ENCODE data around the gene LMNA. TPM values are rescaled to one million over a fixed set of nuclear protein-coding genes. Genes with fewer than 3 reads are reported as not detected.

The LMNA gene
- 928 and 1,753 TPM in 2 replicates for total RNA-seq (ENCODE audit: low replicate concordance)

GRCh38 chr1:156114101-156114918 lies at the start of gene LMNA:
LMNA (plus strand) TSS chr1:156114711; CDS start chr1:156114919, 208 bp downstream.

DNA sequence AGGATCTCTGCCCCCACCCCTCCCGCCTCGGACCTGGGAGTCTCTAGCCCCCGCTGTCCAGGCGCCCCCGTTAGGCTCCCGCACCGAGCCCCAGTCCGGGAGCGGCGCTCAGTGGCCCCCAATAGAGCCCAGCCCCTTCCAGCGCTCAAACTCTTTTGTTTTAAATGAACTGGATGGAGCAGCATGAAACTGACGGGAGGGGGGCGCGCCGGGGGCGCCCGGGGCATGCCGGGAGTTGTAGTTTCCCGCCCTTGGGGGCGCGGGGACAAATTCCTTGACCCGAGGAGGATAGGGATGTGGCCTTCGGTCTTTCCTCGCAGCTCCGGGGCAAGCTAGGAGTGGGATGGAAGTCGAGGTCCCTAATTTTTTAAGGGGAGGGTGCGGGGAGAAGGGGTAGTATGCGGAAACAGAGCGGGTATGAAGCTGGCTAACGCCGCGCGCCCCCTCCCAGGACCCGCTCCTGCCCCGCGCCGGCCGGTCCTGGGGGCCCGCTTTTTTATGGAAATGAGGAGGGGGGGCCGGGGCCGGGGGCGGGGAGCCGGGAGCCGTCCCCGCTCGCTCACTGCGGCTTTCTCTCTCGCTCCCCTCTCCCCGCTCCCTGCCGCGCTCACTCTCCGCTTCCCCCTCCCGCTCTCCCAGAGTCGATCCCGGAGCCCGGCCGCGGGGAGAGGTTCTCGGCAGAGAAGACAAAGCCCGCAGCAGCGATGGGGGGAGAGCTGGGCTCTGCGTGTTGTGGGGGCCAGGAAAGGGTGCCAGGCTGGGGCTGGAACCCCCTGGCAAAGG lies 32.0 kb upstream of the LMNA start, which contains the start of gene MEX3A:
TSS of gene MEX3A (minus strand) at position 157 of the 783 bp plus-strand sequence. CDS start 467 bp downstream, outside the sequence.

DNA sequence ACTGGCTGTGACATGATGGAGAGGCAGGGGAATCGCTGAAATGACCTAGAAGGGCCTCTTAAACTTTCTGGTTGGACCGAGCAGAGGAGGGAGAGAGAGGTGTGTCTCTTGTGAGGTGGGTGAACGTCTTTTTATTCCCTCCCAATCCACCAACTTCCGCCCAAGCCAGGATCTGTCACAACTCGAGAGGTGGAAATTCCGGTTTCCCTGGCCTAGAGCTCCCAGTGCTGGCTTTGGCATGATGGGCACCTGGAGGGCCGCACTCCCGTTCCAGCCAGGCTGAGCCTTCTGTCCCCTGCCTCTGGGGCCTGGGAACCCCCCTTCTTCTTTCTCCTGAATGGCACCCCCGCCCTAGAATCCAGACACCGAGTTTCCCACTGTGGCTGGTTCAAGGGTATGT lies 38.9 kb downstream of the LMNA start, which contains the start of gene SEMA4A:
TSS of gene SEMA4A (plus strand) at position 224 of the 400 bp plus-strand sequence. CDS start 994 bp downstream, outside the sequence.

Other genes starting within 250 kb of the LMNA start
- gene RIT1, start 203.4 kb upstream of the LMNA start, total RNA-seq (ENCODE audit: low replicate concordance), result 37.9 and 49.6 TPM in 2 replicates
- gene KHDC4, start 180.3 kb upstream of the LMNA start, total RNA-seq (ENCODE audit: low replicate concordance), result 18.6 and 18.8 TPM in 2 replicates
- gene RXFP4, start 173.1 kb upstream of the LMNA start, total RNA-seq (ENCODE audit: low replicate concordance), result not detected in 2 replicates
- gene ARHGEF2, start 136.2 kb upstream of the LMNA start, total RNA-seq (ENCODE audit: low replicate concordance), result 88.8 and 153 TPM in 2 replicates
- gene SSR2, start 93.8 kb upstream of the LMNA start, total RNA-seq (ENCODE audit: low replicate concordance), result 445 and 519 TPM in 2 replicates
- gene UBQLN4, start 60.9 kb upstream of the LMNA start, total RNA-seq (ENCODE audit: low replicate concordance), result 4.1 and 14.1 TPM in 2 replicates
- gene LAMTOR2, start 59.9 kb upstream of the LMNA start, total RNA-seq (ENCODE audit: low replicate concordance), result 61.1 and 81.5 TPM in 2 replicates
- not detected in 2 replicates for gene RAB25, start 53.6 kb upstream of the LMNA start, total RNA-seq (ENCODE audit: low replicate concordance)
- gene MEX3A, start 32.2 kb upstream of the LMNA start, total RNA-seq (ENCODE audit: low replicate concordance), result 0.47 and 4.7 TPM in 2 replicates
- gene SEMA4A, start 38.9 kb downstream of the LMNA start, total RNA-seq (ENCODE audit: low replicate concordance), result 1.2 and 1.3 TPM in 2 replicates
- 4.1 and 6.8 TPM in 2 replicates for gene SLC25A44, start 79.4 kb downstream of the LMNA start, total RNA-seq (ENCODE audit: low replicate concordance)
- 16.0 and 31.4 TPM in 2 replicates for gene PMF1, start 98.3 kb downstream of the LMNA start, total RNA-seq (ENCODE audit: low replicate concordance)
- gene BGLAP, start 127.5 kb downstream of the LMNA start, total RNA-seq (ENCODE audit: low replicate concordance), result 0.23 TPM in 1 of 2 replicates, not detected in the other
- 0.12 and 0.23 TPM in 2 replicates for gene PAQR6, start 133.3 kb downstream of the LMNA start, total RNA-seq (ENCODE audit: low replicate concordance)
- gene SMG5, start 168.1 kb downstream of the LMNA start, total RNA-seq (ENCODE audit: low replicate concordance), result 28.3 and 35.6 TPM in 2 replicates
- gene TMEM79, start 169.6 kb downstream of the LMNA start, total RNA-seq (ENCODE audit: low replicate concordance), result 1.4 and 1.9 TPM in 2 replicates
- gene GLMP, start 181.0 kb downstream of the LMNA start, total RNA-seq (ENCODE audit: low replicate concordance), result 50.2 and 68.2 TPM in 2 replicates
- 0.23 TPM in 2 replicates for gene VHLL, start 184.6 kb downstream of the LMNA start, total RNA-seq (ENCODE audit: low replicate concordance)
- gene CCT3, start 223.6 kb downstream of the LMNA start, total RNA-seq (ENCODE audit: low replicate concordance), result 423 and 456 TPM in 2 replicates
- not detected in 2 replicates for gene TSACC, start 223.8 kb downstream of the LMNA start, total RNA-seq (ENCODE audit: low replicate concordance)

Measured in smooth muscle cell of the coronary artery (primary cell).